GM12875 (cell line): ENCODE data around the gene SMG7.

ENCODE experiments used
- H3K4me3 ChIP-seq: one replicate; pipeline ENCODE4 v1.5.1; 2011; ENCODE audit warnings: low read depth, low read length, control low read depth
- CTCF ChIP-seq: IDR thresholded peaks from 2 replicates; pipeline ENCODE4 v1.5.1; 2011; ENCODE audit warnings: low read depth, mild to moderate bottlenecking, control low read depth, inconsistent platforms, low read length, moderate library complexity, borderline replicate concordance; ENCODE audit not compliant: insufficient read depth

The SMG7 gene

GRCh38 chr1:183568176-183569021, 96.1 kb downstream of the SMG7 start:
- no peak overlapping the region for H3K4me3 ChIP-seq
- no peak for TF ChIP-seq CTCF

DNA sequence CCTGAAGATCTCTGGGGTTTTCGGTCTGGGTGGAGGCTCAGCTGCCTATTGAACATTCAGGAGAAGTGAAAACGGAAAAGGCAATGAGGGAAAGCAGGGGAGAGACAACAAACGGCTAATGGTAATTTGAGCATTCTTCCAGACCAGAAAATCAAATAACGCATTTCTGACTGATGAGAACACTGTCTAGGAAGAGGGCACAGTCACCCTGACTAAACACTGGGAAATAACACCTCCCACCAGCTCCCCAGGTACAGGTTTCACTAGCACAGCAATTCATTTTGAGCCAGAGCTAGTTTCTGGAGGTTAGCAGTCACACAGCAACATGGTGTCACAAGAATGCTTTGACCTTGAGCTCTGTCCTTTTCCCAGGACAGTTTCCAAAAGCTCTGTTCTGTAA, 96.8 kb downstream of the SMG7 start:
- no peak overlapping the region for H3K4me3 ChIP-seq
- TF ChIP-seq CTCF, result no peak

DNA sequence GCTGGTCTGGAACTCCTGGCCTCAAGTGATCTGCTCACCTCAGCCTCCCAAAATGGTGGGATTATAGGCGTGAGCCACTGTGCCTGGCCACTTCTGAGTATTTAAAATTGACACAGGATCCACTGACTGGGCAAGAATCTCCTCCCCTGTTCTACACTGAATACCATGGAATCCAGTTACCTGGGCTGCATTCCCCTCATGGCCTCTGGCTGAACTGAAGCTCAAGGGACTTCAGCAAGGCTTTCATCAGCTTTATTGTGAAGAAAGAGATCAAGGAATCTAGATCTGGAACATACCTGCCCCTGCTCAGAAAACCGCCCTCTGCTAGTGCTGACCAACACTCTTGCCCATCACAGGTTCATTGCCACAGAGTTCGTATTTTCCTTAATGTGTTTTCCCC, 97.5 kb downstream of the SMG7 start:
- no peak overlapping the region for H3K4me3 ChIP-seq
- no peak for TF ChIP-seq CTCF

DNA sequence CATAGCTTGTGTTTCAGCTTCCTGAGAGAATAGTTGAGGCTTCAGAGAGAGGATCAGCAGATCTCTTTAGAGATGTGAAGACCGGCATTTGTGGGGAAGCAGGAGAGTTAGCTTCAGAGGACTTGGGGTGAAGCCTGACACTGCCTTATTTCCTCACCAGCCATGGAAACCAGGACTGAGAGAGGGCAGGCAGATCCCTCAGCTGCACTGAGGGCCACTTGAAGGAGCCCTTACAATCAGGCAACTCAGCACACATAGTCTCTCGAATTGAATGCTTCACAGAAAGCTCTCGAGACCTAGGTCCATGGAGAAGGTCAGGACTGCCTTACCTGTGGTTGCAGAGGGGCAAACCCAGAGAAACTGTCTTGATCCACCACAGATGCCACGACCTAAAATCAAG, 98.2 kb downstream of the SMG7 start:
- no peak for TF ChIP-seq CTCF
- H3K4me3 ChIP-seq, result no peak overlapping the region

GRCh38 chr1:183571678-183572268, 99.5 kb downstream of the SMG7 start:
- no peak for TF ChIP-seq CTCF
- no peak overlapping the region for H3K4me3 ChIP-seq

- no peak overlapping the region for H3K4me3 ChIP-seq
- TF ChIP-seq CTCF, result no peak
Measured at GRCh38 chr1:183572721-183573120, 100.4 kb downstream of the SMG7 start.

DNA sequence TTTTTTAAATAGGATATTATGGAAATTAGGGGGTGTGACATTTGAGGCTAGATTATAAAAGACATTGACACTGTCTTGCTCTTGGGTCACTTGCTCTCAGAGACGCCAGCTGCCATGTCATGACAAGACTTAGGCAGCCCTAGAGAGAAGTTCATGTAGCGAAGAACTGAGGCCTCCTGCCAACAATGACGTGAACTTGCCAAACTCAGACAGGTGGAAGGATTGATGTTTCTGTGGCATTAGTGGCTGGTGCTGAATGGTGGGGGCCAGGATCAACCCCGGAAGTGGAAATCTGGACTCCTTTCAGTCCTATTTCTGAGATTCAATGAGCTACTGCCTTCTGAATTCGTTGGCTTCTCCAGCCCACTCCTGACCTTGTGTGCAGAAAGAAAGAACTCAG, 103.3 kb downstream of the SMG7 start:
- H3K4me3 ChIP-seq, result no peak overlapping the region
- TF ChIP-seq CTCF, result no peak
